Endothelial cell of umbilical vein (primary cell): ENCODE results near the gene TTLL10.

Source experiments
- POLR2A ChIP-seq: IDR thresholded peaks from 2 replicates; pipeline ENCODE4 v1.6.1; 2012; ENCODE audit warnings: low read depth, mild to moderate bottlenecking, control low read depth, low read length
- POLR2AphosphoS5 ChIP-seq: IDR thresholded peaks from 2 replicates; pipeline ENCODE4 v1.6.1; 2012; ENCODE audit warnings: low read depth, mild to moderate bottlenecking, control low read depth, low read length, moderate library complexity; ENCODE audit not compliant: insufficient read depth
- TF ChIP-seq, protein P1 (sequence below), 2 donors: IDR thresholded peaks; 1 replicate in 1 of 2; 2 replicates in 1 of 2; pipeline ENCODE4 v1.5.1; 2011; ENCODE audit warnings: low read length in 2 of 2, mild to moderate bottlenecking in 2 of 2, moderate library complexity in 2 of 2, control low read depth in 1 of 2, inconsistent platforms in 1 of 2, low read depth in 1 of 2; ENCODE audit not compliant: insufficient read depth in 1 of 2; ENCODE audit errors: extremely low read depth in 1 of 2

DNA sequence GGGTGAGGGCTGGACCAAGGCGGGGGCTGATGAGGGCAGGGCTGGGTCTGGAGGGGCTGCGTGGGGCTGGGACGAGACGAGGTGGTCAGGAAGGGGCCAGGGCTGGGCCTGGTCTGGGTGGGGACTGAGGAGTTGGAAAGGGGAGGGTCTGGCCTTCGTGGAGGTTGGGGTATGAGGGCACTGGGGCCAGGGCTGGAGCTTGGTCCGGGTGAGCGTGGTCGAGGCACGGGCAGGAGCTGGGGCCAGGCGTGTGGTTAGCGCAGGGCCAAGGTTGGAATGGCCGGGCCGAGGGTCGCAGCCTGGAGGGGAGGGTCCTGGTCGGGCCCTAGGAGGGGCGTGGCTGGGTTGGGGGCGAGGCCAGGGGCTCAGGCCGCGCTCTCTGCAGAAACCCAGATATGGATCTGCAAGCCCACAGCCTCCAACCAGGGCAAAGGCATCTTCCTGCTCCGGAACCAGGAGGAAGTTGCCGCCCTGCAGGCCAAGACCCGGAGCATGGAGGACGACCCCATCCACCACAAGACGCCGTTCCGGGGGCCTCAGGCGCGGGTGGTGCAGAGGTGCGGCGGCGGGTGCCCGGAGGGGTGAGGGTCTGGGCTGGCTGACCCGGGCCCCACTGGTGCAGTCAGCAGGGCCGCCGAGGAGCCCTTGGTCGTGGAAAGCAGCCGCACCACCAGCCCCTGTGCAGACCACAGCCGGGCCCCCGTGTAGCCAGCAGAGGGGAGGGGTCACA, 9.0 kb downstream of the TTLL10 start:
- no peak for TF ChIP-seq POLR2AphosphoS5
- no peak for TF ChIP-seq POLR2A
- TF ChIP-seq, protein P1, sequence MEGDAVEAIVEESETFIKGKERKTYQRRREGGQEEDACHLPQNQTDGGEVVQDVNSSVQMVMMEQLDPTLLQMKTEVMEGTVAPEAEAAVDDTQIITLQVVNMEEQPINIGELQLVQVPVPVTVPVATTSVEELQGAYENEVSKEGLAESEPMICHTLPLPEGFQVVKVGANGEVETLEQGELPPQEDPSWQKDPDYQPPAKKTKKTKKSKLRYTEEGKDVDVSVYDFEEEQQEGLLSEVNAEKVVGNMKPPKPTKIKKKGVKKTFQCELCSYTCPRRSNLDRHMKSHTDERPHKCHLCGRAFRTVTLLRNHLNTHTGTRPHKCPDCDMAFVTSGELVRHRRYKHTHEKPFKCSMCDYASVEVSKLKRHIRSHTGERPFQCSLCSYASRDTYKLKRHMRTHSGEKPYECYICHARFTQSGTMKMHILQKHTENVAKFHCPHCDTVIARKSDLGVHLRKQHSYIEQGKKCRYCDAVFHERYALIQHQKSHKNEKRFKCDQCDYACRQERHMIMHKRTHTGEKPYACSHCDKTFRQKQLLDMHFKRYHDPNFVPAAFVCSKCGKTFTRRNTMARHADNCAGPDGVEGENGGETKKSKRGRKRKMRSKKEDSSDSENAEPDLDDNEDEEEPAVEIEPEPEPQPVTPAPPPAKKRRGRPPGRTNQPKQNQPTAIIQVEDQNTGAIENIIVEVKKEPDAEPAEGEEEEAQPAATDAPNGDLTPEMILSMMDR (IDR thresholded peaks at IDR 0.05; ENCODE audit: extremely low read depth in 1 of 2, insufficient read depth in 1 of 2, low read depth in 1 of 2, low read length in 2 of 2): no peak
